GM19351 (cell line): Measurements from ENCODE around the gene ANKRD63.

Experiments used
- ATAC-seq: cut with Tn5 transposase; IDR thresholded peaks from one replicate; pipeline ENCODE4 v1.9.1; 2021; ENCODE audit warnings: mild to moderate bottlenecking, moderate library complexity; ENCODE audit not compliant: unreplicated experiment

The ANKRD63 gene

DNA sequence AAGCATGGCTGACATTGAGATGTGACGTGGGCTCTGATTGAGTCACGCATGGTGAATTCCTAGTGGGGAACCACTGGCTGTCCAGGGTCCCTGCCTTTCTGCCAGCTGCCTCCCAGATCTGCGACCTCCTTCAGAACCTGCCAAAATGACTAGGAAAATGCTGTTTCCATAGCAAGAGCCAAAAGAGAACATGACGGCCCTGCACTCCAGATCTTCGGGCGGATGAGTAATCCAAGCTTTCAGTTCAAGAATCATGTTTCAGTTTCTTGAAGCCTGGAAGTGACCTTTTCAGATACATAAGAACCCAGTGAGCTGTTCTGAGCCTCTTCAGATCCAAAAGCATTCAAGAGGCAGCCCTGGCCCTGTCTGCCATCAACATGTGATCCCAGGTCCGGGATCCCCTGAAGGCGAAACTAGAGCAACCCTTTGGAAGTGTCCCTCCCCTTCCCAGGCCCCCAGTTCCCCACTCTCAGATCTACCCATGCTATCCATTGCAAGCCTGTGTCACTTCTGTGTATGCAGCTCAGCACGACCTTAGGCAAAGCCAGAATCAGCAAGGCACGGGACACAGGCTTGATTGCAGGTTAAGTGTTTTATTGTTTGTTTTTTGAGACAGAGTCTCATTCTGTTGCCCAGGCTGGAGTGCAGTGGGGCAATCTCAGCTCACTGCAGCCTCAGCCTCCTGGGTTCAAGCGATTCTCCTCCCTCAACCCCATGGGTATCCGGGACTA, 19.7 kb downstream of the ANKRD63 start:
- ATAC-seq: no peak

DNA sequence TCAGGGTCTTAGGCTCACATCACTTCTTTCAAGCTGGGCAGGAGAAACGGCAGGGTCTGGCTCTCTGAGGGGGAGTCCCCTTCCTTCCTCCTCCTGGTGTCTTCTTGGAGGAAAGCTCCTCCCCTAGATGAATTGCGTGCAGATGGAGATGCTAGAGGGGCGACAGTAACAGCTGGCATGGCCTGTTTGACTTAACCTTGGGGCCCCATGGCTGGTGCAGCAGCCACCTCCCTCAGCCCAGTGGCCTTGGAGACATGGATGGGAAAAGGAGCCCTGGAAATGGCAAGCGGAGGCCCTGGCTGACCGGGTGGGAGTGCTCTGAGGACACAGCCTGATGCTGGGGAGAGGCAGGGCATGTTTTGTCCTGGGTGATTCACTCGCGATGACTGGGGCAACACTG, 23.8 kb downstream of the ANKRD63 start:
- no peak for ATAC-seq

DNA sequence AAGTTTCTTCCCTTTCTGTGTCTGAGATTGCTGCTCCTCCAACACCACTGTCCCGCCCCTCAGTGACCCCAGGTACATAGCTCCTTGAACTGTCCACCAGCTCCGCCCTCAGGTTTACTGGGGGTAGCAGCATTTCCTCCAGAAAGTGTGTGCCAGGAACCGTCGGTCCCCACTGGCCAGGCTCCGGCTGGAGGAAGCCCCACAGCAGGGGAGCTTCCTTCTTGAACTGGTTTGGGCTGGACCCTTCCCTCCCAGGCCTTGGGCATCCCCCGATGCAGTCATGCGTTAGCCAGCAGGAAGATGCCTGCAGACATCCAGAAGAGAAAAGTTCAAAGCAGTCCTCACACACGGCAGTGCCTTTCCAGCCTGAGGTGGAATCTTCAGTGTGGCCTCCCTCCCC, 24.3 kb downstream of the ANKRD63 start:
- ATAC-seq: no peak

DNA sequence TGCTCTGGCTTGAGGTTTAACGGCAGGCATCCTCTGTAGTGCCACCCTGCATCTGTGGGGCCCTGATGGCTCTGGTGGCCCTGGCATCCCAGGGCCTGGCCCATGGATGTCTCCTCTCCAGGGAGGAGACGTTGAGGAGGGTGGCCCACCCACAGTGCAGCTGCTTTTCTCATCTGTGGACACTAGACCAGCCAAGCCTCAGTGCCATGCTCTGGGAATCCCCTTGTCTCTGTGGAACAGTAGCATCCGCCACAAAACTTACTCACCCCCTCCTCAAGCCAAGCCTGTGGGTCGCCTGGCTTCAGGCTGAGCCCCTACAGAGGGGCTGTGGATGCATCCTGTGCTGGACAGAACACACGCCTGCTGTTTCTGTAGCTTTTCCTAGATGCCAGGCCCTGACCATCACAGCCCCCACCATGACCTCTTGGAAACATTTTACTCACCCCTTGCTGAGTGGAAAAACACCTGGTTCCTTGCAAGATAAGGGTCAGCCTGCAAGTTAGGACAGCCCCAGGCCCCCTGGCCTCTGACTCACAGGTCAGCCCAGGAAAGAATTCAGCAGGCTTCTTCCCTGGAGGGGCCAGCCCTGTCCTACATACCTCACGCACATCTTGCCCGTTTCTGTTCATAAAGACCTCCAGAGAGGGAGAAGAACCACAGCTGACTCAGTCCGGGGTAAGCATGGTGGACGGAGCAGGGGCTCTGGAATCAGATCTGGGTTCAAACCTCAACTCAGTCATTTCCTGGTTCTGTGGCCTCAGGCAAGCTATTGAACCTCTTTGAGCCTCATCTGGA, 25.0 kb downstream of the ANKRD63 start:
- ATAC-seq: no peak

DNA sequence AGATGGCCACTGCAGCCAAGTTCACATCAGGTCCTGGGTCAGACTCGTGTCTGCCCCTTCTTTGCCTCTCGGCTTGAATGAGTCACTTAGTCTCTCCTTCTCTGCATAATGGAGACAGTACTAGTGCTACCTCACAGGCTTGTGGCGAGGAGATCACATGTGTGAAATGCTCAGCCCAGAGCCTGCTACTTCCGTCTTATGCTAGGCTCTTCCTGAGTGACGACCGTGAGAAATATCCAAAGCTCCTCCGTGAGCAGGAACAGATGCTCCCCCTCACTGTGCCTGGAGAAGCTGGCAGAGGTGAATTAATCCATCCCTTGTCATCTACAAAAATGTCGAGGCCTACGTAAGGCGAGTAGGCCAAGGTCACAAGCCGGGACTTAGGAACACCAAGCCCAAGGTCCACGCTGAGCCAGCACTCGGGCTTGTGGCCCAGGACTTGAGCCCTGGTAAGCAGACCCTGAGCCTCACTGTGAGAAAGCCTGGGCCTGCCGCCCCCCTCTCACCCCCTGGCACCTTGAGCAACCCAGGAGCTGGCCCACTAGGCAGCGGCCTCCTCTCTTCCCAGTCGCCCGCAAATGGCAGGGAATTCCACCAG, 26.1 kb downstream of the ANKRD63 start:
- no peak for ATAC-seq

DNA sequence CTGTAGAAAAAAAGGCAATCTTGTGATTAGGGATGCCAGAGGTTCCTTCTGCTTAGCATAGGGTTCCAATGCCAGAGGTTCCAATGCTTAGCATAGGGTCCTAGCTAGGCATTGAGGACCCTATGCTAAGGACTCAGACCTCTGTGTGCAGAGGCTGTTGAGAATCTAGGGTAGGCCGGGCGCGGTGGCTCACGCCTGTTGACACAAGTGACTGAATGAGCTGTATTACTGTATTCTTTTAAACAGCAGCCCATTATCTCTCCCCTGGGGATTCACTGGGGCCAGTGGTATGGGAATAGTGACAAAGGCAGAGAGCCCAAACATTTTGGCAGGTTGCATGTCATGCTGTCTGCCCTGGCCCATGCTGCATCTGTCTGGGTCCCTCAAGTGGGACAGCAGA, 27.8 kb downstream of the ANKRD63 start:
- ATAC-seq: no peak

DNA sequence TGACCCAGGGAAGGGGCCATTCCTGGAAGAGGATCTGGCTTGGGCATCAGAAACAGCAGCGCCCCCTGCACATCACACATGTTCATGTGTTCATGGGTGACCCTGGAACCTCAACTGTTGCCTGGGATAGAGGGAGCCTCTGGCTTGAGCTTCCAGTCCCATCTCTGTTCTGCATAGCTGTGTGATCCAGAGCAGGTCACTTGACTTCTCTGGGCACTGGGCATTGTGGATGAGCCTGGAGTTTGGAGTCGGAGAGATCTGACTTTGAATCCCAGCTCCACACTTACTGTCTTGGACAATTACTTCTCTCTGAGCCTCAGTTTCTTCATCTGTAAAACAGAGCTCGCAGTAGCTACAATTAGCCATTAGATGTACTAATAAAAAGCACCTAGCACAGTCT, 28.4 kb downstream of the ANKRD63 start:
- ATAC-seq: no peak

DNA sequence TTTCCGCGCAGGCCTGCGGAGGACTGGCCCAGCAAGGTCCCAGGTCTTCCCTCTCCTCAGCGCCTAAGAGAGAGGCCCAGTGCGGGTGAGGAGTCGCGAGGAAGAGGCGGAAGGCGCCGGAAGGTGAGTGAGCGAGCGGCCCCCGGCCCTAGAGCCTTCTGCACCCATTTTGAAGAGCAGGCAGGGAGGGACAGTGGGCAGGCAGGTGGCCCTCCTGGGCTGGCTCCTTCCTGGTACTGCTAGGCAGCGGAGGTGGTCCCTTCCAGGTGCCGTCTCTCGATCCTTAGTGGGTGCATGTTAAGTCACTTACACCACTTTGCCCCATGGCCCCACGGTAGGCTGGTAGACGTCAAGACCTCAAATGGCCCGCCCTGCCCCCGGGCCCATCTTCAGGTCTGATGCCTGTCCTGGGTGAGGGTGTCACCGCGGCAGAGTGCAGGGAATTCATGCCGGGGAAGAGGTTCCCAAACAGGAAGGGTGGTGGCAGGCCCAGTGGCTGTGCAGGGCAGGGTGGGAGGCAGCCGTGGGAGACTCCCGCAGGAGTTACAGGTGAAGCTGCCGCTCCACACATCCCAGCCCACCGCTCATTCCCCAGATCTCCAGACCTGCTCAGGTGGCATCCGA, 29.6 kb downstream of the ANKRD63 start:
- no peak for ATAC-seq

DNA sequence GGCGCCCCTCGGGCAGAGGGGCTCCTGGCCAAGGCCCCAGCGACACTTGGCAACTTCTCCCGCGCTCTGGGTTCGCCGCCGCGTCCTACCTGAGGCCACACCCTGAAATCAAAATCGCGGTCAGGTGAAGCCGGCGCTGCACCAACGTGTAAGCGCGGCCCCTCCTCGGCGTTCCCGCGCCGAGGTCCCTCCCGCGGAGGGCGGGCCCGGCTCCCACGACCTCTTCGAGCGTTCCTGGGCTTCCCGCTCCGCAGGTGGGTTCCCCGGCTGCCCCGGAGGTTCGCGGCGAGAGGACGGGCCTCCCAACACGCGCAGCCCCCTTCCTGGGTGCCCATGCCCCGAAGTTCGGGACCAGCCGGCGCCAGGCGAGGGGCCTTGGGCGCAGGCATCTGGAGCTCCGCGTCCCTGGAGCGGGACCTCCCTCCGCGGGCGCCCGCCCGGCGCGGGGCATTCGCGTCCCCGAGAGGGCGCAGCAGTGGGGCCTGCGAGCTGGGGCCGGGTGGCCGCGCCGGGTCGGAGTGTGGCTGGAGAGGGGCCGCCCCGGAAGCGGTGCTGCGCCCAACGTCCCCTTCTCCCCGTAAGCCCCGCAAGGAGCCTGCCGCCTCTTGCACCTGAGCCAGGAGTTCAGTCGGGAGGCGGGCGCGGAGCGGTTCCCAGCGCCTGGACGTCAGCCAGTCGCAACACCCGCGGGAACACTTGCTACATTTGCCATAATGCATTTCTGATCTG, 30.3 kb downstream of the ANKRD63 start:
- no peak for ATAC-seq

DNA sequence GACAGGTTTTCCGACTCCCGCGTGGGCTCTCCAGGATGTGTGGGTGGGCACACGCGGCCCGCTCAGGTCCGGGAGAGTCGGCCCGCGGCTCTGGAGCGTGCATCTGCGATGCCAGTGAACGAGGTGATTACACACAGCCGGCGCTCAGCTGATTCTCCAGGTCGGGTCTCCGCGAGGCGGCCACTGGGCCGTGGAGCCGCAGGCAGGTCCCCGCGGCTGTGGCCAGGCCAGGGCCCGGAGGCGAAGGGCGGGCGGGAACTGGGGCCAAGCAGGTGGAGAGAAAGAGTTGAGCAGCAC, 30.8 kb downstream of the ANKRD63 start:
- no peak for ATAC-seq

DNA sequence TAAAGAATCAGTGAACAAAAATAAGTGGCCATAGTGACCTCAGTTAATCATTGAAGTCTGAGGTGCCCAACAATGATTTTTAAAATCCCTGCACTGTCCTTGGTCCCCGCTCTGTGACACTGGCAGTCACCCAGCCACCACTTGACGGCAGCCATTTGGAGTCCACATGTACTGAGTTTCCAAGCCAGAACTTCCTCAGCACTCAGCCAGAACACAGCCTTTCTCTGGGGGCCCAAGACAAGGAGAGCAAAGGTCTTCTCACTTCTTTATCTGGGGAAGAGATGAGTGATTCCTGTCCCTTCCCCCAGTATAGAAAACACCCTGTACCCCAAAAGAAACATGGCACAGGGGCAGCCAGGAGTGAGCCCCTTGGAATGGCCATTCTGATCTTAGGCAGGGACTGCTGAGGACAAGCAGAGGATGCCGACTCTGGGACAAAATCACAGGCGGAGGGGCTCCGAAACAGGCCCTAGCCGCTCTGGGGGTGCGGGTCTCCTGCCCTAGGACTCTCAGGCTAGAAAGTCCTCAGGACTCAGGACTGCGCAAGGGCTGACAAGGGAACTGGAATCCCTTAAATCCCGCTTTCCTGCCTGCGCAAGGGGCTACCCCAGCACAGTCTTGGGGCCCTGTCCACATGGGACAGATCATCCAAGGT, 31.3 kb downstream of the ANKRD63 start:
- no peak for ATAC-seq

DNA sequence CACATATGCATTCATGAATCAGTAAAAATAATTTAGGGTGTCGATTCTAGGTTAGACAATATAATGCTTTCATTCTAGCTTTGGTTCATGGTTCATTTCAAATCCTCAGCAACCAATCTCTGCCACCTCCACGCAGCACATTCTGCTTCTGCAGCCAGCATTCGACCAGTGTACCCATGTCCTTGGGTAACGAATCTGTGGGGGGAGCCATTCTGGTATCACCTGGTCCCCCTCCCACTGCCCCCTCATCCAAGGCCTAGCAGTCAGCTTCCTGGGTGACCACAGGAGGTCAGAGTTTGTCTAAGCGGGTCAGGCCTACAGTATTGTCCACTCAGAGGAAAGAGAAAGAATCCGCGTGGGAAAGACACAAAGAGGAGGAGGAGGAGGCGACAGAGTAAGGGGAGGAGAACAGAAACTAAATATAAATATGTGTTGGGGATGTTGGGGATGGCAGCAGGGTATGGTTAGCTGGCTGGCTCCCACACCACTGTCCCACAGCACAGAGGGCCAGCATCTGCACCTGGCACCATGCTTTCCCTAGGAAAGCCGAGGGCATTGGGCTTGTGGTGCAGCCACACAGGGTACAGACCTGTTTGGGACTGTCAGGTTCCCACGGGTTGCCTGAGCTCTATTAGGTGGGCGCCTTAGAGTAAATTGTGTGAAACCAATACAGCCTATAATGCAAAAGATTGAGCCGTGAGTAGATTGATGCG, 31.9 kb downstream of the ANKRD63 start:
- ATAC-seq: no peak

DNA sequence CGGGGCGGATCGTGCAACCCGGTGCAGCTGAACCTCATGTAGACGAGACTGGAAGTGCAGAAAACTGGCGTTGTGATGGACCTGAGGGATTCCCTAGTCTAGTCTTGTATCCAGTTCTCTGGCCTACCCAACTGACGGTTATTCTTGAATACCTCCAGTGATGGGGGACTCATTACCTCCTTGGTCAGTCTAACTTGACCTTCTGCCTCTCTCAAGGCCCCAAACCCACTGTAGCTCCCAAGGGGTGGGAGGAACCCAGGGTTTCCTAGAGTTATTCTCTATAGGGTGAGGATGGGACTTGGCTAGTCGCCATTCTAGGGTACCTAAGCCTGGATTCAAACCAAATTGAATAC, 32.6 kb downstream of the ANKRD63 start:
- ATAC-seq: no peak

DNA sequence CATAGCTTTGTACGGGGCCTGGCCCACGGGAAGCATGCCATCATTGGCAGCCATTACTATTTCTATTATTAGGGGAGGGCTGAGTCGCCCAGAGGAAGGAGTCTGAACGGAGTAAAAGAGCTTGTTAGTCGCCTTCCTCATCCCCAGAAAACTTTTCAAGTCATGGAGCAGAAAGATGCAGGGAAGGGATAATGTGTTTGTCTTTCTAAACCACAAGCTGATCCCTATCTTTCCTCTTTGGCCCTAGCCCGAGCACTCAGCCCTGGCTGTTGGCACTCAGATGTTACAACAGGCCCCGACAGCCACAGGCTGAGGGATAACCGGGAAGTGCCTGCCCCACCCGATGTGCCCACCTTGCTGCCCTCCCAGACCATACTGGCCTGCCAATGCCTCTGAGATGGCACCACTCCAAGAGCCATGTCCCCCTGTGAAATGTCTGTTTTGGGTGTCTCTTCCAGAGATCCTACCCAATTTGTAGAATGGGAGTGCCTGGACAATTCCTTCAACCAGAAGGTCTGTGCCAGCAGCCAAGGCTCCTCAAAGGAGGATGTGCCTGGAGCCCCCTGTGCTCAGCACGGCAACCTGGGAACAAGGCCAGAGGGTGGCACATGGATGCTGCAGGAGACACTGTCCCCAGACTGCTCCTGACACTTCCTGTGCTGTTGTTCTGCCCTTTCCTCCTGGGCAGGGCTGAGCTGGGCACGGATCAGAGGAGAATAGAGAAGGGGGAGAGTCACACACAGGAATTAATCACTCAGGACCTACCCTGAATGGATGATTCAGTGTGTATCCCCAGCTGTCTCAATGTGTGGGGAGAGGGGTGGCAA, 33.2 kb downstream of the ANKRD63 start:
- ATAC-seq: no peak

DNA sequence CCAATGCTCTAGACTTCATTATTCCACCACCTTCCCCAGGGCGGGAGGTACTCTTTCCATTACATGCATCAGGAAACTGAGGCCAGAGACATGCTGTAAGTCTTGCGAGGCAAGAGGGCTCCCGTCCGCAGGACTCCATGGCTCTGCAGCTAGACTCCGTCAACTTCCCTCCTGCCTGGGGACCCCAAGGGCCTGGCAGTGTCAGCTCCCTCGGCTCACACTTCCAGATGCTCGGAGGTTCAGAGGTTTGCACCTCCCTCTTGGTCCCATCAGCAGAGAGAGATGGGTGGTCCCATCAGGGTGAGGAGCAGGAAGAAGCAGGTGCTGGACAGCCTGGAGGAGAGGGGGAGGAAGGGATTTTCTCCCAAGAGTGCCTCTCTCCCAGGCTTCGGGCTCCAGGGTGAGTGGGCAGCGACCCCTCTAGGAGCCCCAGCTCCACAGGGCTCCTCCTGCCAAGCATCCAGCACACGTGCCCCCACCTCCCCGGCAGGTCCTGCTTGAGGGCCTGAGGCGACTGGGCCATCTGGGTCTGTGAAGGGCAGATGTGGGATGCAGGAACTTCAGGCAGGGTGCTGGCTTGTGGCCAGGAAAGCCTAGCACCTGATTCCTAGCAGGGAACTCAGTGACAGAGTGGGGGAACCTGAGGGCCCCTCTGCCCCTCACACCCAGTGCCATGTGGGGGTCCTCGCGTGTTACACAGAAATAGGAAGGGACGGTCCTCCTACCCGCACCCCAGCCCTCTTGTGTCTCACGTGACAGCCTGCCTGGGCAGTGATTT, 34.7 kb downstream of the ANKRD63 start:
- ATAC-seq: no peak

DNA sequence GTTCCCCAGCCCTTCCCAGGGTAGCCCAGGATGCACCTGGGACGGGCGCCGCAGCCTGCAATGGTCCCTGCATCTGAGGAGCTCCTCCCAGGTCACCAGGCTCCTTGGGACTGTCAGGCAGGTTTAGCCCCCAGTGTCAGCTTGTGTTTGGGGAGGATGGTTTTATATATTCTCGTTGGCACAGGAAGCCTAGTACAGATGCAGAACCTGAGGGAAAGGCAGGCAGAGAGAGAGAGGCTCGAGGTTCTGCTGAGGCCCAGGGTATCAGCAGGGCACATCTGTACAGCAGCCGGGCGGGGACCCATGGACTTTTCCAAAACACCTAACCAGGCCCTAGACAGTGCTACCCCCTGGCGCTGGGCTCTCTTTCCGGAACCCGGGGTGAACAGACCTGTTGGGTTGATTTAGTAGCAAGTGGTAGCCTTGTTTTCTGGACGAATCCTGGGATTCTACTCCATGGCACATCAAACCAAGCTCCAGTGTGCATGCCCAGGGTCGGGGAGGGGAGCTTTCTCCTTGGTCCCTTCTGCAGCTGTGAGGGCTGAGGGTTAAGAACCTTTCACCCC, 35.4 kb downstream of the ANKRD63 start:
- ATAC-seq: no peak

DNA sequence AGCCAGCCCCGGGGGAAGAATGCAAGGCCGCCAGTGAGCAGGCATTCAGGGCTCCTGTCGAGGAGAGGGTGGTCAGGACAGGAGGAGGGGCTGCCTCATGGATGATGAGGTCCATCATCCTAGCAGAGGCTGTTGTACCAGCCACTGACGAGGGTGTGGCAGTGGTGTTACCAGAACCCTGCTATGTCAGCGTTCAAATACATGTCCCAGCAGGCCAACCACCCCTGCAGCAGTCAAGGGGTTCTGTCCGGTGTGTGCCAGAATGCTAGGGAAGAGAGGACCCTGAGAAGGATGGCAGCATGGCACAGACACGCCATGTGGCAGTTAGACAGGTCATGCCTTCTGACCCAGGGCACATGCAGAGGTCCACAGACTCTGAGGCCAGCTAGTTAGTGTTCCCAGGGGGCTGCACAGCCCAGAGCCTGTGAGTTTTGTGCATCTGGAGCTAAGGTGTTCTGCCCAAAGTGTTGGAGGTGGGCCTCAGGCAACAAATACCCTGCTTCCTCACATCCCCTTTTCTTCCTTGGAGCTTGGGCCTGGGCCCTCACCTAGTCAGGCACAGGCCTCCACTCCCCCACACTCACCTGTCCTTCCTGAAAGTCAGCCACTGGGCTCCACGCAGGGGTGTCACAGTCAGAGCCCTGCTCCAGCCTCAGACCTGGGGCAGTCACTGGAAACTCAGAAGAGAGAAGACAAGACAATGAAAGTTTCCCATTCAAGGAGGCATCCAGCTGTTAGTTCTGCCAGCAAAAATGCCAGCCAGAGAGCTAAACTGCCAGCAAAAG, 36.2 kb downstream of the ANKRD63 start:
- ATAC-seq: no peak
